Fibroblast of the aortic adventitia (primary cell): ENCODE data around the gene TMCC1. TPM values are rescaled to one million over a fixed set of nuclear protein-coding genes. Genes with fewer than 3 reads are reported as not detected.

Experiments
- DNase-seq: peaks from one replicate; pipeline ENCODE4 v3.0.0-alpha.2; 2010; ENCODE audit warnings: low read depth
- H3K4me3 ChIP-seq: 2 replicates; pipeline ENCODE4 v1.5.1; 2011; ENCODE audit warnings: low read depth, mild to moderate bottlenecking, control low read depth, low read length, moderate library complexity
- CTCF ChIP-seq: IDR thresholded peaks from 2 replicates; pipeline ENCODE4 v1.5.1; 2011; ENCODE audit warnings: mild to moderate bottlenecking, low read length, control low read depth, inconsistent platforms; ENCODE audit not compliant: insufficient read depth
- total RNA-seq: library from RNA; depleted of rRNA; stranded (reverse); fragments of >200 nt; gene quantifications from 2 replicates; pipeline ENCODE4 v1.2.3, GENCODE V29; 2012; ENCODE audit warnings: low replicate concordance

The TMCC1 gene
- total RNA-seq, 1 donor, result 16.9 TPM

DNA sequence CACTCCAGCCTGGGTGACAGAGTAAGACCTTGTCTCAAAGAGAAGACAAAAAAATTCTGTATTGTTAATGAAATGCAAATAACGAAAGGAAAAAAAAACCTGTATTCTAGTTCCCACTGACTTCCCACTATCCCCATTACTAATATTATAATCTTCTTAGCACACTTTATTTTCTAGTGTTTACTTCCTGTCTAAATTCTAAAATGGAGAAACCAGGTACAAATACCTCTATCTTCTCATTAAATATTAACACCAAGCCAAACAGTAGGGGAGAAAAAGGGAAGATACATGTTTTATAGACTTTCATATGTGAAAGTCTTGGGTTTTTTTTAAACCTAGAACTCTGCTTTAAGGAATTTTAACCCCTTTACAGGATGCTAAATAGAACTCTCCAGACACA, 231.7 kb downstream of the TMCC1 start:
- no peak for DNase-seq
- H3K4me3 ChIP-seq, result no peak overlapping the region
- no peak for TF ChIP-seq CTCF

DNA sequence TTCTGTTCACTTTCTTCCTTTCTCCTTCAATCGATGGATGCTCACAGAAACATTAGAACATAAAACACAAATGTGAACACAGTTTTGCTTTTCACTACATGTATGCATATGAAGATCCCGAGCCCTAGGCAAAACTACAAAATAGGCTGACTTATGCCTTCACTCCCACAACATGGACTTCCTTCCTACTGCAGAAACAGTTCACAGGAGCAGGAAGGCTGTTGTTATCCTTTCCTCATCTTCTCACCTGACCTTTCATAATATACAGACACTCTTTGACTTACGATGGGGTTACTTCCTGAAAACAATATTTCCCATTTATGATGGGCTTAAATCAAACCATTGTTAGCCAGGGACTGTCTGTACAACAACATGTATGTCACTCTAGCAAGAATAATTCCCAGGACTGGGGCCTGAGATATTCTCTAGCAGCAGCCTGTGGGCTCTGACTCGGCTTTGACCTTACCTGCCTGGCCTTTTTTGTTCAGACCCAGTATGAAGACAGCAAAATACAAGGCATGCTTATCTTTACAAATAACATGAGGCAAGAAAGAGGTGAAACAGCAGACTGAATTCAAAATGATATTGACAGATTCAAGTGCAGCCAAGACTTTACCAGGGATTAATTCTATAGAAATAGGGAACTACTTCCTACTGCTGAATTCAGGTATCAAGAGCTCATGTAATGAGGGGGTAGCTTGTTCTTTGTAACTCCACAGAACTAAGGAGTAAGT, 235.2 kb downstream of the TMCC1 start:
- no peak for TF ChIP-seq CTCF
- no peak for DNase-seq
- H3K4me3 ChIP-seq, result no peak overlapping the region

DNA sequence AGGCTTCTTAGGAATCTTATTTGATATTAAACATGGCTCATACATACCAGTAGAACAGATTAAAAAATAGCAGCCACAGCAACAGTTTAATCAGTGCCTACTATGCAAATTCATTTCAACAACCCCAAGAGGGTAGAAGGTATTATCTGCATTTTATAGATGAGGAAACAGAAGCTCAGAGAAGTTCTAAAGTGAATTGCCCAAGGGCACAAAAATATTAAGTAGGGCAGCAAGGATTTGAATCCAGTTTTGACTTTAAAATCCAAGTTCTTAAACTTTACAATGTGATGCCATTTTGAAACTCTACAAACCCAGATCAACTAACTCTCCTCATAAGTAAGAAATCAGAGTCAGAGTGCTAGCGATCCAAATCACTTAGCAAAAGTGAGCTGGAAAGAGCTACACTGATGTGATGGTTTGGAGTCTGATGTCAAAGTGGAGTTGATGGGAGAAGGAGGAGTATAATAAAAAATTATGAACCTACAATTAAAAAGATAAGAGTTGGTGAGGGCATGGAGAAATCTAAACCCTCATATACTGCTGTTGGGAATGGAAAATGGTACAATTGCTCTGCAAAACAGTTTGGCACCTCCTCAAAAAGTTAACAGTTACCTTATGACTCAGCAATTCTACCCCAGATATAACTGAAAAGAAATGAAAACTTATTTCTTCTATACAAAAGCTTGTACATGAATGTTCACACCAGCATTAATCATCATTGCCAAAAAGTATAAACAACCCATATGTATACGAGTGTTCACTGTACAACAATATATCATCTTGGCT, 236.1 kb downstream of the TMCC1 start:
- H3K4me3 ChIP-seq, result no peak overlapping the region
- peak; percentile 67 for DNase-seq
- TF ChIP-seq CTCF, result no peak

DNA sequence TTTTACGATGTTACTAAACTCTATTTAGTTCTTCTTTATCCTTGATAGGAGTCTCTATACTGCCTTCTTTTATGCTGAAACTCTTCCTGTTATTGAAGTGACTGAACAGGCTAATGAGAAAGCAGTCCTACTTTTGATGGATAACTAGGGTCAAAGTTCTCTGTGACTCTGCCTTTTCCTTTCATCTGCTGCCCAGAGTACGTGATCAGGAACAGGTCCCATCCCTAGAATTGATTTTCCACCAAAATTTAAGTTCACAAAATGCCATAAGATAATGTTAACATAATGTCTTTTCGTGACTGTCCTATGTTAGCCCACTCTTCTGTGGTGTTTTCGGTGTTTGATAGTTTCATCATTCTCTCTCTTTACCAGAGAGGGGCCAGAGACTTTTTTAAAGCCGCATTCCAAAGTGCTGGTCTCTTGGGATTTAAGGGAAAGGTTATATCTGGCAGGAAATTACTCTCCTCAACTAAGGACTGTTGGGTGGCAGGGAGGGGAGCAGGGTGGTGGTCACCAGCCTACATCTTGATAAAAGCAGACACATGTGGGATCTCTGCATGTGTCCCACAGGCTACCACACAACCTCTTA, 236.8 kb downstream of the TMCC1 start:
- TF ChIP-seq CTCF, result no peak
- peak; percentile 16 for DNase-seq
- H3K4me3 ChIP-seq, result no peak overlapping the region

GRCh38 chr3:129655291-129655700, 238.2 kb downstream of the TMCC1 start:
- H3K4me3 ChIP-seq, result no peak overlapping the region
- TF ChIP-seq CTCF, result no peak
- no peak for DNase-seq

- no peak for TF ChIP-seq CTCF
- DNase-seq, result peak; percentile 63
- H3K4me3 ChIP-seq, result no peak overlapping the region
Observed at GRCh38 chr3:129654131-129654530, 239.4 kb downstream of the TMCC1 start.
